GM13976 (cell line): ENCODE data around the gene HYI.
"Not testable (repeated sequence)": the region's sequence is repeated elsewhere in the genome, so short reads cannot be mapped to it uniquely, and the experiment has no call there.

Experiments used
- DNase-seq: peaks from one replicate; pipeline ENCODE4 v3.0.0; 2012; ENCODE audit warnings: low spot score
- in situ Hi-C: fragments of 300-500 bp; cut with MboI; formaldehyde crosslinking; loops from one replicate; pipeline ENCODE4 v1.12.0; 2022; ENCODE audit warnings: low sequenced_read_pairs, mixed read lengths, inconsistent platforms; ENCODE audit not compliant: unreplicated experiment
- TF ChIP-seq, protein P1 (sequence below): IDR thresholded peaks from 2 replicates; pipeline ENCODE4 v1.5.1; 2012; ENCODE audit warnings: borderline replicate concordance, mild to moderate bottlenecking; ENCODE audit not compliant: insufficient read depth; ENCODE audit errors: extremely low read depth, missing control alignments, control extremely low read depth

HYI gene, protein sequence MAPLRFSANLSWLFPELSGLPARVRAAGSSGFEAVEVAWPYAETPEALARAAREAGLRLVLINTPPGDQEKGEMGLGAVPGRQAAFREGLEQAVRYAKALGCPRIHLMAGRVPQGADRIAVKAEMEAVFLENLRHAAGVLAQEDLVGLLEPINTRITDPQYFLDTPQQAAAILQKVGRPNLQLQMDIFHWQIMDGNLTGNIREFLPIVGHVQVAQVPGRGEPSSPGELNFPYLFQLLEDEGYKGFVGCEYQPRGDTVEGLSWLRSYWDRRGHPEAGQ

DNA sequence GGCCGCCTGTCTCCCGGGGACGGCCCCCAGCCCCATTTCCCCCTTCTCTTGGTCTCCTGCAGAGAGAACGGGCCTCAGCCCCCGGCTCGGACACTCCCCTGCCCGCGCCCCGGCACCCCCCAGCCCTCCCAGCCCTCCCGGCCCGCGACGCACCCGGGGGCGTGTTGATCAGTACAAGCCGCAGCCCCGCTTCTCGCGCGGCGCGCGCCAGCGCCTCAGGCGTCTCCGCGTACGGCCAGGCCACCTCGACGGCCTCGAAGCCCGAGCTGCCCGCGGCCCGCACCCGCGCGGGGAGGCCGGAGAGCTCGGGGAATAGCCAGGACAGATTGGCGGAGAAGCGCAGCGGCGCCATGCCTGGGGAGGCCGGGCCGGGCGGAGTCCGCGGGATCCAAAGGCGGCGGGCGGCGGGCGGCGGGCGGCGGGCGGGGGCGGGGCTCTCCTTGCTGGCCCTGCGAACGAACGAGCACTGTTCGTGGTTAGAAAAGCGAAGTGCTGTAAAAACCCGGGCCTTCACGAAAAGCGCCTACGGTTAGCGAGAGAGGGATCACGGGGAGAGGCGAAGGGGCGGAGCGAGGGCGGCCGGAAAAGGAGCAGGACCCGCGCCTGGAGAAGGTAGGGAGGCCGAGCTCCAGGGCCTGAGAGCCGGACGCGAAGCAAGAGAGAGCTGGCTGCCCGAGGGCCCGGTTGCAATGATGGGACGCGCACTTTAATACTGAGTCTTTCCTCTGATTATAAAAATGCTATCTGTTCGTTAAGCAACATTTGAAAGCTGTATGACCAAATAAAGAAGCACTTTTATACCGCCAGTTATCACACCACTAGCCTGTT is at the start of gene HYI:
HYI (minus strand) TSS at position 490 of the 828 bp plus-strand sequence; CDS start at position 352, 138 bp downstream.
- DNase-seq, result peak; percentile 83
- TF ChIP-seq, protein P1, sequence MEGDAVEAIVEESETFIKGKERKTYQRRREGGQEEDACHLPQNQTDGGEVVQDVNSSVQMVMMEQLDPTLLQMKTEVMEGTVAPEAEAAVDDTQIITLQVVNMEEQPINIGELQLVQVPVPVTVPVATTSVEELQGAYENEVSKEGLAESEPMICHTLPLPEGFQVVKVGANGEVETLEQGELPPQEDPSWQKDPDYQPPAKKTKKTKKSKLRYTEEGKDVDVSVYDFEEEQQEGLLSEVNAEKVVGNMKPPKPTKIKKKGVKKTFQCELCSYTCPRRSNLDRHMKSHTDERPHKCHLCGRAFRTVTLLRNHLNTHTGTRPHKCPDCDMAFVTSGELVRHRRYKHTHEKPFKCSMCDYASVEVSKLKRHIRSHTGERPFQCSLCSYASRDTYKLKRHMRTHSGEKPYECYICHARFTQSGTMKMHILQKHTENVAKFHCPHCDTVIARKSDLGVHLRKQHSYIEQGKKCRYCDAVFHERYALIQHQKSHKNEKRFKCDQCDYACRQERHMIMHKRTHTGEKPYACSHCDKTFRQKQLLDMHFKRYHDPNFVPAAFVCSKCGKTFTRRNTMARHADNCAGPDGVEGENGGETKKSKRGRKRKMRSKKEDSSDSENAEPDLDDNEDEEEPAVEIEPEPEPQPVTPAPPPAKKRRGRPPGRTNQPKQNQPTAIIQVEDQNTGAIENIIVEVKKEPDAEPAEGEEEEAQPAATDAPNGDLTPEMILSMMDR, result no peak

DNA sequence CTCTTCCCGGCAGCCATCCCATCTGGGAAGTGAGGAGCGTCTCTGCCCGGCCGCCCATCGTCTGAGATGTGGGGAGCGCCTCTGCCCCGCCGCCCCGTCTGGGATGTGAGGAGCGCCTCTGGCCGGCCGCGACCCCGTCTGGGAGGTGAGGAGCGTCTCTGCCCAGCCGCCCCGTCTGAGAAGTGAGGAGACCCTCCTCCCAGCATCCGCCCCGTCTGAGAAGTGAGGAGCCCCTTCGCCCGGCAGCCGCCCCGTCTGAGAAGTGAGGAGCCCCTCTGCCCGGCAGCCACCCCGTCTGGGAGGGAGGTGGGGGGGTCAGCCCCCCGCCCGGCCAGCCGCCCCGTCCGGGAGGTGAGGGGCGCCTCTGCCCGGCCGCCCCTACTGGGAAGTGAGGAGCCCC is 48.1 kb upstream of the HYI start:
- DNase-seq, in situ Hi-C loops: not testable (repeated sequence)

More for the DNA sequence above, at the start of gene HYI:
- in situ Hi-C loops, result no loop called here

DNA sequence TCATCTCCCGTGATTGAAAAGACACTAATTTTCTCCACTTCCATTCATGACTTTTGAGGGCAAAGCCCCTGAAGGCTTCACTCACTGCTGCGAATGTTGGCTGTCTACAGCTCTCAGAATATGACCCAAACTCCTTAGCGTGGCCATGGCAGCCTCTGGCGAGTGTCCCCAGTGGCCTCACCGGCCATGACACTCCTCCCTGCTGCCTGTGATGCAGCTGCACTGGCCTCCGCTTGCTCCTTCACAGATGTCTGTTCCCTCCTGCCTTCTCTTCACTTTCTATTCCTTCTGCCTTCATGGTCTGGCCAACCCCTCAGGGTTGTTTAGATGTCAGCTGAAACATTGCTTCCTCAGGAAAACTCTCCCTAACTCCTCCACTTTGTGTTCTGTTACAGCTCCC is 46.2 kb upstream of the HYI start:
- TF ChIP-seq, protein P1, result no peak
- DNase-seq, result no peak
- in situ Hi-C loops, result no loop called here

DNA sequence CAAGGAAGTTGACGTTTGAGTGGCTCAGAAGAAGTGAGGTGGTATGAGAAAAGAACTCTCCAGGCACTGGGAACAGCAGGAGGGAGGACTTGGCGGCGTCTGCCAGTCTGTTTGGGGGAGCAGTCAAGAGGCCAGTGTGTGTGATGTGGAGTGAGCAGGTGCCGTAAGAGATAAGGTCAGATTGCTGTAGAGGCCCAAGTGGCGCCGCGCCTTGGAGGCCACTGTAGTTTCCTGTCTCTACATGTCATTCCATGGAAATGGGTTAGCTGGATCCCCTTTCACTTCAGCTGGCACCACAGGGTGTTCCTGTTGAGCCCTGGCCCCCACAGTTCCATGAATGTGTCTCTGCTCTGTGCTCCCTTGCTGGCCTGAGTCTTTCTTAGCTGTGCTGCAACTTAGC is 41.5 kb upstream of the HYI start:
- TF ChIP-seq, protein P1, result no peak
- in situ Hi-C loops, result no loop called here
- no peak for DNase-seq

DNA sequence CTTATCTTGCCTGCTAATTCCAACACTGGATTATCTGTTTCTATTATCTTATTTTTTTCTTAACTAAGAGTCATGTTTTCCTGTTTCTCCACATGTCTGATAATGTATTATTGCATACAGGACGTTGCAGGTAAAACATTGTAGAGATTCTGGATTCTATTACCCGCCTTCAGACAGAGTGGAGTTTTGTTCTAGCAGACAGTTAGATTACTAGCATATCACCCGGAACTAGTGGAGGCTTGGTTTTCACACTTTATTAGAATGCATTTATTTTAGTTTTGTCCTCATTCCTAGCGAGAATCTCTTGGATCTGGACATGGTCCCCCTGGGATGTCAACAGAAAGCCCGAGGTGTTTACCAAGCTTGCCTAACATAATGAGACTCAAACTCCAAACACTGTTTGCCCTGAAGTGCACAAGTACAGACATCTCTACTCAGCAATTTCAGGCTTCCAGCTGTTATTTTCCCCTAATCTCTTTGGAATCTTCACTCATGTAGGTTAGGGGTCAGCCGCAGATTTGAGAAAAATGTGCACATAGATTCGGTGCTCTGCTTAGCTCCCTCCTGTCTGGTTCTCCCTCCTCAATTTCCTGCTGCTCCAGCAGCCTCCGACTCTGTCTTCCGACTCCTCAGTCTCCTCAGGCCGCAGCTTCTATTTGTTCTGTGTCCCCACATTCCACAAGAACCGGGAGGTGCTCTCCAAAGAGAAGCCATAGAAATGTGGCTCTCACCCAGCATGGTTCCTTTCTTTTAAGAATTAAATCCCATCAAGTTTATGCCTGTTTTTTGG is 40.1 kb upstream of the HYI start:
- in situ Hi-C loops, result no loop called here
- TF ChIP-seq, protein P1, result no peak
- DNase-seq, result no peak

DNA sequence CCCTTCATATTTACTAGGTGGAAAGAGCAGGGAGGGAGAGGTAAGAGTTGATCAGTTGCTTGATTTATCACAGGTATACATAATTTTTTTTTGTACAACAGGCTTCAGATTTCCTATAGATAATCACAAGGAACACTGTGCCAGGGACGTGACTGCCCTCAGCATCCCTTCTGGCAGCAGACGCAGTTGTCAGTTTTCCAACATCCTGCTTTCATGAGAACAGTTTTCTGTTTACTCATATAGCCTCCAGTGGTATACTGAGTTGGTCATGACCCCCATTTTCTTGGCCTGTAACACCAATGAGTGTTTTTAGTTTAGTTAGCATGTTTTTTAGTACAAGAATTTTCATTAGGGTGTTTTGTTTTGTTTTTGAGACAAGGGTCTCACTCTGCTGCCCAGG is 39.1 kb upstream of the HYI start:
- in situ Hi-C loops, result no loop called here
- no peak for DNase-seq
- TF ChIP-seq, protein P1, result no peak
